ENCODE measurements around the gene ST6GALNAC2.
"Not testable (repeated sequence)": the region's sequence is repeated elsewhere in the genome, so short reads cannot be mapped to it uniquely, and the experiment has no call there.

Gene ST6GALNAC2

GRCh38 chr17:76585649-76586593, at the start of gene ST6GALNAC2:
Gene ST6GALNAC2, minus strand, starts transcription at chr17:76585860. Its CDS starts 52 bp downstream, at chr17:76585808.
- DNase-seq (ENCODE audit: low read depth), result peak; percentile 15

DNA sequence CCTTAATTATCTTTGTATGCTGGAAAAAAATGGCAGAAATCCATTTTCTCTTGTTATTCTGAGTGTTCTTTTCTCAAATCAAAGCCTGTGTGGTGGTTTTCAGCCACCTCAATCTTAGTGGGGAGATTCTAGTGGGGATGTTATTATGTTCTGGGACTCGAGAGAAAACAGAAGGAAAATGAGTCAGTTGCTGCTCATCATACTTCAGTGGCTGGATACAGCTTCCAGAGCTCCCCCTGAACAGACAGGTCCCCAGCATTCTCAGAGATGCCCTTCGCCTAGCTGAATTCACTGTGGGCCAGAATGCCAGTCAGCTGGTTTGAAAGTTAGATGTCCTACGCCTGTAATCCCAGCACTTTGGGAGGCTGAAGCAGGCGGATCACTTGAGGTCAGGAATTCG, 49.4 kb upstream of the ST6GALNAC2 start:
- no peak for DNase-seq (ENCODE audit: low read depth)

- no peak for DNase-seq (ENCODE audit: low read depth)
Observed at GRCh38 chr17:76633628-76634328, 48.1 kb upstream of the ST6GALNAC2 start.

- no peak for DNase-seq (ENCODE audit: low read depth)
Observed at GRCh38 chr17:76631821-76632565, 46.3 kb upstream of the ST6GALNAC2 start.

- no peak for DNase-seq (ENCODE audit: low read depth)
Observed at GRCh38 chr17:76630151-76630550, 44.5 kb upstream of the ST6GALNAC2 start.

- DNase-seq (ENCODE audit: low read depth), result no peak
Observed at GRCh38 chr17:76627510-76627909, 41.9 kb upstream of the ST6GALNAC2 start.

DNA sequence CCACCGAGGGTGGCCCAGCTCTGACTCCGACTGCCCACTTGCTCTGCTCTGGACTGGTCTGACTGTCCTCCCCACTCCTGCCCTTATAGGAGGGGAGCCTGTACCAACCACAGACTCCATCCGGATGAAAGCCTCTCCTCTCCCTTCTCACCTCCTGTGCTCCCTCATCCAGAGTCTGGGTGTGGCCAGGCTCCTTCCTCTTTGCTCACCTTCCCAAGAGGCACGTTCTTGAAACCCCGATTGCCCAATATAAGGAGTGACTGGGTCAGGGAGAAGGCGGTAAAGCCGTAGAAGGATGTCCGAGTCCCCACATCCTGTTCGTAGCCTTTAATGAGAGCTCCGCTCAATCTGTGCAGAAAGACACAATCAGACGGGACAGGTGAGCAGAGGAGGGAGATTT, 40.8 kb upstream of the ST6GALNAC2 start:
- no peak for DNase-seq (ENCODE audit: low read depth)

DNA sequence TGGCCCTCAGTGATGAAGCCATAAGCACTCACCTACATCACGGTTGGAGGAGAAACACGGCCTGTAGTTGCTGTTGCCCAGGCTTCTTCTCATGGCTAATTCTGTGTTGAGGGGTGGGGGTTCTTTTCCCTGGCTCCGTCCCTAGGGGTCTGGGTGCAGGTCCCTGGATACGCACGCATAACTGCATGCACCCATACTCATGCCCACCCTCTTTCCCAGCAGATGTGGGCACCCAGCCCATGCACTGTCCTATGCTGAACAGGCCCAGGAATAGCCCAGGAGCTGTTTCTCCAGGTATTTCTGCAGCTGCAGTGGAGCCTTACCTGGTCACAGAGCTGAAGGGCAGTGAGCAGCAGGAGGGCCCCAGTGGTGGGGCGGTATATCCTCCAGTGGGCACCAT, 39.8 kb upstream of the ST6GALNAC2 start:
- DNase-seq (ENCODE audit: low read depth), result no peak

DNA sequence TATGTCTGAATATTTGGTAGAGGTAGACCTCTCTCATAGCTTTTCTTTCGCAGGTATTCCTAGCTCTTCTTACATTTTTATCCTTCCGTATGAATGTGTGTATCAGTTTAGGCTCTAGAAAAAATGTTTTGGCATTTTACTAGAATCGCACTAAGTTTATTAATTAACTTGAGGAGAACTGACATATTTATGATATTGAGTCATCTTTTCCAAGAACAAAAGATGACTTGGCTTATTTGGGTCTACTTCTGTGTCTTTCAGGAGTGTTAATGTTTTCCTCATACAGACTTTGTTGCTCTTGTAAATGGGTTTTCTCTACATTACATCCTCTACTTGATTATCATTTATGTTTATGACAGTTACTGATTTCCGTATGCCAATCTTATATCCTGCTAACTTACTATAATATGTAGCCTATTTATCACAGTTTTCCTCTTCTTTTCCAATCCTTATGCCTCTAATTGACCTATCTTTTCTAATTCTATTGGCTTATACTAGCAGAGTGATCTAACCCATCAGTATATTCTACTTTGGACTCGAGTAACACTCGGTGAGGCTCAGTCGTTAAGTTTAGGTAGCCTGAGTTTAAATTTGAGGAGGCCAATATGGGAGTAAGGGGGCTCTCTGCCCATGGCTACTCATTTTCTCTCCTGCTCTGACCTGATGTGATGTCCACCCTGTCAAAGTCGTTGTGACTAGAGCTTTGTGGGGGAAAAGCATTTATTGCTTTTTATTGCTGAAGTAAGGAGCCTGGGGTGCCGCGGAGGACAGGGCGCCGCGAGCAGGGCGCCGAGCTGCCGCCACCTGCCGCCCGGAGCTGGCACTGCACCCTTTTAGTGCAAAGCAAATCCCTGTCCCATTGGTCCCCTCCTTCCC, 37.8 kb upstream of the ST6GALNAC2 start:
- DNase-seq (ENCODE audit: low read depth), result peak; percentile 66

DNA sequence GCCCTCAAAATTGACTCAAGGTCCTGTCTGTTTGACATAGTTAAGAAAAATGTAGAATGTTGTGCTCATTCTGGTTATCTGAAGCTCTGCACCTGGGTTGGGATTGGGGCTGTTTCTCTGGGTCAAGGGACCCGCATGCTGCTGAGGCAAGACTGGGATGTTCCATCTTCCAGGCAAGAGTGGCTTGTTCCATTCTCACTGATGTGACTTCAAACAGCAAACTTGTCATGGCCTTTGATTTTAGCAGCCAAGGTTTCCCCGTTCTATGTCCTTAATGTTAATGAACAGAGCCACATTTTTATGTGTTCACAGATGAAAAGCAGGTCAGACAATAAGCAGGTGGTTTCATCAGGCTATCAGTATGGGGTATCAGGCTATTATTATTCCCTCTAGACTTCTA, 32.2 kb upstream of the ST6GALNAC2 start:
- DNase-seq (ENCODE audit: low read depth), result no peak

DNA sequence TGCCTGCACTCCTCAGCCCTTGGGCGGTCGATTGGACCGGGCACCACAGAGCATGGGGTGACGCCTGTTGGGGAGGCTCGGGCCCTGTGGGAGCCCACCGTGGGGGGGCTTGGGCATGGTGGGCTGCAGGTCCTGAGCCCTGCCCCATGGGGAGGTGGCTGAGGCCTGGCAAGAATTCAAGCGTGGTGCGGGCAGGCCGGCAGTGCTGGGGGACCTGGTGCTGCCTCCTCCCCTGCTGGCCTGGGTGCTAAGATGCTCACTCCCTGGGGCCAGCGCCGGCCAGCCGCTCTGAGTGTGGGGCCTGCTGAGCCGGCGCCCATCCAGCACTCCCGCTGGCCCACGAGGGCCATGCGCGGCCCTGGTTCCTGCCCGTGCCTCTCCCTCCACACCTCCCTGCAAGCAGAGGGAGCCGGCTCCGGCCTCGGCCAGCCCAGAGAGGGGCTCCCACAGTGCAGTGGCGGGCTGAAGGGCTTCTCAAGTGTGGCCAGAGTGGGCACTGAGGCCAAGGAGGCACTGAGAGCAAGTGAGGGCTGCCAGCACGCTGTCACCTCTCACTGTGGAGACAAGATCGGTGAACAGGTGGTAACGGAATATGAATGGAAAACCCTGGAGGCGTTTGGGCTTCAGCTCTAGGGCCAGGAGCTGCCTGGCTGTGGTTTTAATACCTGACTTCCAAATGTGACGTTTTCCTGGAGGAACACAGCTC, 29.4 kb upstream of the ST6GALNAC2 start:
- DNase-seq (ENCODE audit: low read depth), result no peak

DNA sequence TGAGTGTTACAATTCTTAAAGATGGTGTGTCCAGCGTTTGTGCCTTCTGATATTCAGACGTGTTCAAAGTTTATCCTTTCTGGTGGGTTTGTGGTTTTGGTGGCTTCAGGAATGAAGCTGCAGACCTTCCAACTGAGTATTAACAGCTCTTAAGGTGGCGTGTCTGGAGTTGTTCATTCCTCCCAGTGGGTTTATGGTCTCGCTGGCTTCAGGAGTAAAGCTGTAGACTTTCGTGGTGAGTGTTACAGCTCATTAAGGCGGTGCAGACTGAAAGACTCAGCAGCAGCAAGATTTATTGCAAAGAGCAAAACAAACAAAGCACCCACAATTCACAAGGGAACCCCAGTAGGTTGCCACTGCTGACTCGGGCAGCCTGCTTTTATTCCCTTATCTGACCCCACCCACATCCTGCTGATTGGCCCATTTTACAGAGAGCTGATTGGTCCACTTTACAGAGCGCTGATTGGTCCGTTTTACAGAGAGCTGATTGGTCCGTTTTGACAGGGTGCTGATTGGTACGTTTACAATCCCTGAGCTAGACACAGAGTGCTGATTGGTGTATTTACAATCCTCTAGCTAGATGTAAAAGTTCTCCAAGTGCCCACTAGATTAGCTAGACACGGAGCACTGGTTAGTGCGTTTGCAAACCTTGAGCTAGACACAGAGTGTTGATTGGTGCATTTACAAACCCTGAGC, 28.6 kb upstream of the ST6GALNAC2 start:
- not testable (repeated sequence) for DNase-seq (ENCODE audit: low read depth)

- no peak for DNase-seq (ENCODE audit: low read depth)
Observed at GRCh38 chr17:76612977-76613851, 27.6 kb upstream of the ST6GALNAC2 start.

DNA sequence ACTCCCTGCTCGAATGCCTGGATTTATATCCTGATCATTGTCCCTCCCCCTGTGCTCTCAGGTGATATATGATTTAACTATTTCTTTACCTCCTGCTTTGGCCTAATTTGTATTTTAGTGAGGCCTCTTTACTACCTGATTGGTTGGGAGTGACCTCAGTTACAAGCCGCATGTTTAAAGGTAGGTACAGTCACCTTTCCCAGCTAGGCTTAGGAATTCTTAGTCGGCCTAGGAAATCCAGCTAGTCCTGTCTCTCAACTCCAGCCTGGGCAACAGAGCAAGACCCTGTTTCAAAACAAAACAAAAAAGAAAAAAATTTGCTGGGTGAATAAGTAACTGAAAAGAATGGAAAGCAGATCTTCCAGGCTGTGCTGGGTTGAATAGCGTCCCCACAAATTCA, 26.8 kb upstream of the ST6GALNAC2 start:
- no peak for DNase-seq (ENCODE audit: low read depth)

DNA sequence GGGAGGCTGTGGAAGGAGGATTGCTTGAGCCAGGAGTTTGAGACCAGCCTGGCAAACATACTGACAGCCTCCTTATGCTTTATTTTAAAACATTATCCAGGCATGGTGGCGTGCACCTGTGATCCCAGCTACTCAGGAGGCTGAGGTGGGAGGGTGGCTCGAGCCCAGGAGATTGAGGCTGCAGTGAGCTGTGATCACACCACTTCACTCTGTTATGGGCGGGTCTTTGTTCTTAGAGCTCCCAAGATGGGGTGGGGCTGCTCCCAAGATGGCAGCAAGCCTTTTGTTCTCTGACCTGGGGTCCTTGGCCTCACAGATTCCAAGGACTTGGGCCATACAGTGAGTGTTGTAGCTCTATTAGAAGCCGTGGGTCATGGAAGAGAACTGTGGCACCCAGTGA, 26.1 kb upstream of the ST6GALNAC2 start:
- DNase-seq (ENCODE audit: low read depth), result no peak

- DNase-seq (ENCODE audit: low read depth), result not testable (repeated sequence)
Observed at GRCh38 chr17:76611080-76611749, 25.6 kb upstream of the ST6GALNAC2 start.

GRCh38 chr17:76606685-76607084, 21.0 kb upstream of the ST6GALNAC2 start:
- DNase-seq (ENCODE audit: low read depth), result not testable (repeated sequence)

GRCh38 chr17:76601065-76601464, 15.4 kb upstream of the ST6GALNAC2 start:
- no peak for DNase-seq (ENCODE audit: low read depth)
